Stimulated activated CD4-positive, alpha-beta T cell treated with anti-CD3 and anti-CD28 coated beads, TNF-alpha, amount 100 ng/mL, for 4 hours (primary cell): ENCODE data around the gene PPM1D.
"Not testable (repeated sequence)": the region's sequence is repeated elsewhere in the genome, so short reads cannot be mapped to it uniquely, and the experiment has no call there.

Experiments
- DNase-seq, 3 experiments: peaks; one replicate each; pipeline ENCODE4 v3.0.0-alpha.2; 2020; ENCODE audit warnings: low read depth in 3 of 3

Gene PPM1D

GRCh38 chr17:60668741-60669140 lies 68.7 kb downstream of the PPM1D start:
- not testable (repeated sequence) for DNase-seq

GRCh38 chr17:60671482-60671881 lies 71.5 kb downstream of the PPM1D start:
- no peak for DNase-seq

- DNase-seq: not testable (repeated sequence)
Measured at GRCh38 chr17:60674637-60675036, 74.6 kb downstream of the PPM1D start.

- DNase-seq: no peak
Measured at GRCh38 chr17:60675997-60676396, 76.0 kb downstream of the PPM1D start.

GRCh38 chr17:60676758-60677307 lies 76.8 kb downstream of the PPM1D start:
- no peak for DNase-seq

- DNase-seq: peak; percentile 81 to 93 (median 92)
Measured at GRCh38 chr17:60677308-60678117, 77.5 kb downstream of the PPM1D start, which contains the start of gene BCAS3. TSS of gene BCAS3 (plus strand) at chr17:60677851.

- no peak for DNase-seq
Measured at GRCh38 chr17:60678118-60678444, 78.1 kb downstream of the PPM1D start.

GRCh38 chr17:60679287-60679686 lies 79.3 kb downstream of the PPM1D start:
- no peak for DNase-seq

GRCh38 chr17:60680754-60681153 lies 80.8 kb downstream of the PPM1D start:
- no peak for DNase-seq

- no peak for DNase-seq
Measured at GRCh38 chr17:60685437-60685836, 85.4 kb downstream of the PPM1D start.

- DNase-seq: no peak
Measured at GRCh38 chr17:60695960-60696359, 96.0 kb downstream of the PPM1D start.

GRCh38 chr17:60699090-60699489 lies 99.1 kb downstream of the PPM1D start:
- no peak for DNase-seq

- DNase-seq: no peak
Measured at GRCh38 chr17:60704170-60704569, 104.2 kb downstream of the PPM1D start.

GRCh38 chr17:60712675-60713074 lies 112.7 kb downstream of the PPM1D start:
- DNase-seq: no peak

GRCh38 chr17:60713608-60714007 lies 113.6 kb downstream of the PPM1D start:
- no peak for DNase-seq
